Stimulated activated CD8-positive, alpha-beta memory T cell treated with anti-CD3 and anti-CD28 coated beads, Interleukin-15, amount 100 ng/mL, for 48 hours (primary cell): ENCODE measurements around the gene MPO.

Experiments used
- DNase-seq, 2 donors: peaks; one replicate each; pipeline ENCODE4 v3.0.0-alpha.2; 2020; ENCODE audit warnings: low read depth in 2 of 2

The MPO gene

GRCh38 chr17:58319173-58320162 lies 38.7 kb upstream of the MPO start:
- no peak for DNase-seq

- no peak for DNase-seq
Measured at GRCh38 chr17:58318627-58319172, 38.0 kb upstream of the MPO start.

DNA sequence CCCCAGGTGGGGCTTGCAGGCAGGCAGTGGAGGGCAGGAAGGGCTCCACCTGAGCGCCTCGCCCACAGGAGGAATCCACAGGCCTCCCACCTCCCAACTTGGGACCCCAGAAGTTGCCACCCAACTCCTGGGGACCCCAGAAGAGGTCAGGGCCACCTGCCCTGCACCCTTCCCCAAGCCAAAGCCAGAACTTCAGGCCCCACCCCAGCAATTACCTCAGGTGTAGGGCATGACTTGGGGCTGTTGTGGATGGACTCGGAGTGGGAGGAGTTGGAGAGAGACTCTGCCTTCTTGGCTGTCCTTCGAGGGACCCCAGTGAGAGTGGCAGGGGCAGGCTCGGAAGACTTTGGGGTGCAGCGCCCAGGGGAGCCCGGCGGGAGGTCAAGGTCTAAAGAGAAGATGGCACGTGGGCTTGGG lies 37.3 kb upstream of the MPO start:
- DNase-seq, result no peak

GRCh38 chr17:58317421-58318064 lies 36.8 kb upstream of the MPO start:
- peak; percentile 69 for DNase-seq

GRCh38 chr17:58316260-58316960 lies 35.7 kb upstream of the MPO start:
- DNase-seq, result no peak

GRCh38 chr17:58315750-58316149 lies 35.0 kb upstream of the MPO start:
- DNase-seq, result no peak

- DNase-seq, result no peak
Measured at GRCh38 chr17:58315281-58315711, 34.6 kb upstream of the MPO start.

- DNase-seq, result no peak
Measured at GRCh38 chr17:58314706-58315015, 33.9 kb upstream of the MPO start.

- DNase-seq, result no peak
Measured at GRCh38 chr17:58313815-58314705, 33.3 kb upstream of the MPO start.

GRCh38 chr17:58312829-58313228 lies 32.1 kb upstream of the MPO start:
- no peak for DNase-seq

GRCh38 chr17:58312021-58312630 lies 31.4 kb upstream of the MPO start:
- no peak for DNase-seq

- DNase-seq, result no peak
Measured at GRCh38 chr17:58311429-58311894, 30.7 kb upstream of the MPO start.

GRCh38 chr17:58310511-58311428 lies 30.0 kb upstream of the MPO start:
- no peak for DNase-seq

DNA sequence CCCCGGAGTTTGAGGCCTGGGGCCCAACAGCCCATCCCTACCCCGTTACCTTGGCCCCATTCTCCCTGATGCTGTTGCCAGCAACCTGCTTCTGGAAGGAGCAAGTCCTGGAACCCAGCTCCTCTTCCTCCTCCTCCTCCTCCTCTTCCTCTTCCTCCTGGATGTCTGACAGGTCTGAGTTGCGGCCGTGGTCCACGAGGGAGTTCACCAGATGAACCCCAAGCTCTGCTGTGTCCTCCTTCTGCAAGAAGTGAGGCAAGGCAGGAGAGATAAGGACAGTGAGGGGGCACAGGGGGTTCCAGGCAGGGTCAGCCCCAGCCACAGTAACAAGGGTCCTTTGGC lies 29.2 kb upstream of the MPO start:
- DNase-seq, result no peak

GRCh38 chr17:58308985-58309917 lies 28.5 kb upstream of the MPO start:
- DNase-seq, result no peak

DNA sequence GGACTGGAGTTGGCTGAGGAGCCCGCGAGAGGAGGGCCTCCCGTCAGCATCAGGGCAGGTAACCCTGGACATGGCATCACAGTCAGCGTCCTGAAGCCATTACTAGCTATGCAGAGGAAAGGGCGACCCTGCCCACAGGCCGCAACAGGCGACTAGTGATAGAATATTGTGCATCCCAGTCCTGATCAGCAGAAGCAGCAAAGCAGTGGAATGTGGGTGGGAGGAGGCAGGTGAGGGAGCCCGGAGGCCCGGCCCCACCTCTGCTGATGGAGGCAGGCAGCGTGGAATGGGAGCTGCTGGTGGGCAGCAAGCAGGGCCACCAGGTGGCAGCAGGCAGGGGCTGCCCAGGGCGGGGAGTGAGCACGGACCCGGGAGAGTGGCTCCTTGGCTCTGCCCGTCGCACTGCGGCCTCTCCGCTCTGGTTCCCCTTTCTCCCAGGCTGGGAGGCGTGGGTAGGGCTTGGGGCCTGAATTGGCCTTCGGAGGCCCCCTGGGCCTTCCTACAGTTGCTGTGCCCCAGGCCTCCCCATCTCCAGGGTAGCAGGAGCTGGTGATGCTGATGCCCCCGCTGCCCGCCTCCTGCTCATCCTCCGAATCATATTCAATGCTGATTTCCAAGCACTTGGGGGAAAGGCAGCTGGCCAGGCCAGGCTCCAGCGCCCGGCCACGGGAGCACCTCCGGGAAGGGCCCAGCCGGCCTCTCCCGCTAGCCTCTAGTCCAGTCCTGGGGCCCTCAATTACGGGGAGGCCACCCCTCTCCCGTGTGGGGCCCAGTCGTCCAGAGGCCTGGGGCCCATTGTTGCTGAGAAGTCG lies 27.6 kb upstream of the MPO start:
- no peak for DNase-seq

DNA sequence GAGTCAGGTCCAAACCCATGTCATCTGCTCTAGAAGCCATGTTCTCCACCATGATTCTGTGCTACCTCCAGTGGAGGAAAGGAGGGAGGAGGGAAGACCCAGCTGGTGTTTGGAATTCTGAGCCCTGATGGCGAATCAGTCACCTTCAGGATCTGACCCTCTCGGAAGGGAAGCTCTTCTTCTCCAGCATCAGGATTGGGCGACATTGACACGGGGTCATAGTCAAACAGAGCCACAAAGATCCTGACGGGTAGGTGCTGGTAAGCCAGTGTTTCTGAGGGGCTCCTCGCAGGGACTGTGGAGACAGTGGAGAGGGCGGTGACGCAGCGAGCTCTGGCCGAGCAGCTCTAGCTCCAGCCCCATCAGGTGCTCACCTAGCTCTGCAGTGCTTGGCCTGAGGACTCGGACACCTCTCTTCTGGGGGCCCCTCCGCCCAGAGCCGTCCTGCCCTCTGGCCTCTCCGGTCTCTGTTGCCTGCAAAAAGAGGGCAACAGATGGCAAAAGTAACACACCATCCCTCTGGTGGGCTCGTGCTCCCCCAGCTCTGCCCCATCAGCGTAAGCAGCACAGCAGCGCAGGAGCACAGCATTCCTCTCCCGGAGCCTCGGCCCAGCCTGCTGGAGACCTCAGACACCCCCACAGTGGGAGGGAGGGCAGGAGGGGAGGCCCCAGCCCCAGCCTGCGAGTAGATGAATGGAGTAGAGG lies 26.9 kb upstream of the MPO start:
- no peak for DNase-seq
